ENCODE measurements around the gene CSAD. TPM values are rescaled to one million over a fixed set of nuclear protein-coding genes. Genes with fewer than 3 reads are reported as not detected.

Gene CSAD
- total and polyA plus RNA-seq, 2 donors (not counting 1 experiment from before 2014, with no cell fraction given) = 57.0 to 64.6 TPM

GRCh38 chr12:53193040-53193439 lies 12.3 kb upstream of the CSAD start:
- intact Hi-C loops (cut with micrococcal nuclease) = no loop called here
- 100% methylated on average over 6 of the region's 9 CpGs for WGBS (ENCODE audit: insufficient coverage)
- no peak overlapping the region for H3K27ac ChIP-seq (ENCODE audit: low read length in 2 of 2)

More at GRCh38 chr12:53193040-53193439, 12.3 kb upstream of the CSAD start:
- TF ChIP-seq EZH2 (IDR thresholded peaks at IDR 0.05; ENCODE audit: borderline replicate concordance, insufficient read depth, low read depth, low read length, poor library complexity, severe bottlenecking) (no peak), CTCF (IDR thresholded peaks at IDR 0.05) (no peak)
- Mint-ChIP-seq H3K27me3 (no peaks in the 10 kb centered on the region), H3K4me3 (no peak overlapping the region), H3K9me3 (ENCODE audit: insufficient read depth) (no peaks in the 10 kb centered on the region), H3K27ac (no peak overlapping the region), H3K4me1 (peaks cover 19% of the 10 kb centered on the region)
- no peak overlapping the region for H3K4me3 ChIP-seq (ENCODE audit: control extremely low read depth in 1 of 5, extremely low read depth in 1 of 5, insufficient read depth in 1 of 5, low read depth in 2 of 5, low read length in 4 of 5)
- H3K79me2 ChIP-seq (ENCODE audit: control insufficient read depth, insufficient read depth, low read length) = peaks cover 3% of the 10 kb centered on the region
- H3K9ac ChIP-seq (ENCODE audit: low read length) = no peak overlapping the region
- H2AFZ ChIP-seq (ENCODE audit: insufficient read depth, low read depth, low read length, poor library complexity, severe bottlenecking) = no peak overlapping the region
- peaks cover 0 to 81% of the 10 kb centered on the region in 2 experiments for H3K36me3 ChIP-seq (replicated peaks in 1 of 2; ENCODE audit: control extremely low read depth in 1 of 2, control insufficient read depth in 1 of 2, extremely low read depth in 1 of 2, insufficient read depth in 2 of 2, low read length in 1 of 2)
- H3K4me1 ChIP-seq (ENCODE audit: control insufficient read depth in 2 of 2, insufficient read depth in 2 of 2, low read length in 2 of 2) = peaks cover 5 to 12% of the 10 kb centered on the region in 2 donors
- ChIA-PET CTCF (interaction anchor here (0.6 to 7.7 kb wide), 3 partner anchors 9 to 112 kb away, joined by 3 to 84 read pairs (median 4); no protein-coding TSS in a partner anchor), POLR2A (no interaction called here)
- H4K20me1 ChIP-seq (ENCODE audit: control insufficient read depth, insufficient read depth, low read length, poor library complexity, severe bottlenecking) = peaks cover 47% of the 10 kb centered on the region
- H3K27me3 ChIP-seq (replicated peaks in 1 of 4; ENCODE audit: control extremely low read depth in 1 of 4, control insufficient read depth in 3 of 4, insufficient read depth in 4 of 4, low read length in 3 of 4) = no peaks in the 10 kb centered on the region
- no peak overlapping the region for H3K4me2 ChIP-seq (replicated peaks; ENCODE audit: low read depth, low read length, poor library complexity, severe bottlenecking)
- no peaks in the 10 kb centered on the region for H3K9me3 ChIP-seq (ENCODE audit: control extremely low read depth in 1 of 3, control insufficient read depth in 2 of 3, insufficient read depth in 1 of 3, low read length in 2 of 3)
- DNase-seq = no peak
- ATAC-seq (ENCODE audit: low read depth) = no peak
